Activated T-cell treated with anti-CD3 and anti-CD28 coated beads for 48 hours (primary cell): ENCODE results near the gene CEP126.
"Not testable (repeated sequence)": the region's sequence is repeated elsewhere in the genome, so short reads cannot be mapped to it uniquely, and the experiment has no call there.

Experiments
- DNase-seq: peaks from one replicate; pipeline ENCODE4 v3.0.0-alpha.2; 2020; ENCODE audit warnings: low read depth

Gene CEP126

GRCh38 chr11:101940901-101941520, 26.2 kb downstream of the CEP126 start:
- no peak for DNase-seq

- DNase-seq: no peak
These were observed 30.1 kb downstream of the CEP126 start for GRCh38 chr11:101944923-101945322.

GRCh38 chr11:101945448-101945847, 30.6 kb downstream of the CEP126 start:
- DNase-seq: no peak

- no peak for DNase-seq
These were observed 34.9 kb downstream of the CEP126 start for GRCh38 chr11:101949680-101950220.

GRCh38 chr11:101955278-101955677, 40.5 kb downstream of the CEP126 start:
- DNase-seq: no peak

GRCh38 chr11:101955701-101956100, 40.9 kb downstream of the CEP126 start:
- DNase-seq: no peak

- no peak for DNase-seq
These were observed 45.4 kb downstream of the CEP126 start for GRCh38 chr11:101960231-101960630.

- not testable (repeated sequence) for DNase-seq
These were observed 49.4 kb downstream of the CEP126 start for GRCh38 chr11:101964200-101964599.

- no peak for DNase-seq
These were observed 59.4 kb downstream of the CEP126 start for GRCh38 chr11:101974255-101974654.

GRCh38 chr11:101974771-101975170, 60.0 kb downstream of the CEP126 start:
- no peak for DNase-seq

- DNase-seq: no peak
These were observed 60.9 kb downstream of the CEP126 start for GRCh38 chr11:101975734-101976133.

GRCh38 chr11:101987370-101987769, 72.6 kb downstream of the CEP126 start:
- DNase-seq: no peak

- no peak for DNase-seq
These were observed 78.4 kb downstream of the CEP126 start for GRCh38 chr11:101993172-101993571.

GRCh38 chr11:101994052-101994469, 79.3 kb downstream of the CEP126 start:
- not testable (repeated sequence) for DNase-seq

GRCh38 chr11:101996111-101996510, 81.3 kb downstream of the CEP126 start:
- DNase-seq: no peak

- DNase-seq: no peak
These were observed 87.0 kb downstream of the CEP126 start for GRCh38 chr11:102001657-102002338.

- DNase-seq: no peak
These were observed 89.4 kb downstream of the CEP126 start for GRCh38 chr11:102004220-102004619.

- no peak for DNase-seq
These were observed 90.5 kb downstream of the CEP126 start for GRCh38 chr11:102005306-102005705.

- no peak for DNase-seq
These were observed 92.2 kb downstream of the CEP126 start for GRCh38 chr11:102006835-102007566.

GRCh38 chr11:102007567-102008437, 93.0 kb downstream of the CEP126 start:
- no peak for DNase-seq

- DNase-seq: no peak
These were observed 96.1 kb downstream of the CEP126 start for GRCh38 chr11:102010776-102011494.
